Spleen (tissue), 7 donors: ENCODE data around the gene DTX1.

ENCODE experiments used
- POLR2AphosphoS5 ChIP-seq, 3 donors: sonication (generic); formaldehyde crosslinking; IDR thresholded peaks; one replicate each; pipeline ENCODE4 v1.5.1; 2017; ENCODE audit warnings: antibody characterized with exemption in 3 of 3
- TF ChIP-seq, protein P1 (sequence below), 11 experiments: fragments of 200-600 bp in 7 of 11; fragments of 450-650 bp in 4 of 11; sonication (generic) in 4 of 11; IDR thresholded peaks in 8 of 11; conservative IDR thresholded peaks in 3 of 11; 1 replicate in 7 of 11; 2 replicates in 4 of 11; pipeline versions ENCODE4 v1.4.0 to v1.8.0; 2016 to 2021; ENCODE audit warnings: antibody characterized with exemption in 11 of 11, inconsistent platforms in 4 of 11, mild to moderate bottlenecking in 1 of 11
- donor health status: DM: no; HTN: no; CAD: no; lungs with moderate emphysema.
- donor health status: DM: no; HTN: no; CAD: no.
- donor health status: DM: no; HTN: no; CAD: no.

DNA sequence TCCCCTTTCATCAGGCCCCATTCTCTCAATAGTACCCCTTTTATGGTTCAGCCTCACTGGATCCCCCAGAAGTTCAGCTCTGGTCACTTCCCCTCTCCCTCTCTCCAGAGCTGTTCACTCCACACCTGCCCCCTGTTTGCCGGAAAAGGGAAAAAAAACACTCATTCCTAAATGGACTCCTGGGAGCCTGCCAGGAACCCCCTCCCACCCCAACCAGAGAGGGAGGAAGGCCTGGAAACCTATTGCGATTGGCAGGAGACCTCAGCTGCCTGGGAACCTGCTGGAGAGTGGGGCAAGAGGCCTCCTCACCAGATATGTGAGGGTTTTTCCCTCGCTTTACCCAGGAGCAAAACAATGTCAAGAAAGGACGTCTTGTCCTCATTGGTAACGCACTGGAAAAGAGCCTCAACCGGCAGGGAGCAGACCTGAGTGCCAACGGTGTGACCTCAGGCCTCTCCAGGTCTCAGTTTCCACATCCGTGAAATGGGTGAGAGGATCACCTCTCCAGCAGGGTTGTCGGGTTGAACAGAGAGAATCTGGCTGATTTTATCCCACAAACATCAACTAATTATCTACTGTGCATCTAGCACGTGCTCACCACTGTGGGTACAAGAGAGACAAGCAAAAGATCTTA, 4.6 kb downstream of the DTX1 start:
- TF ChIP-seq, protein P1, sequence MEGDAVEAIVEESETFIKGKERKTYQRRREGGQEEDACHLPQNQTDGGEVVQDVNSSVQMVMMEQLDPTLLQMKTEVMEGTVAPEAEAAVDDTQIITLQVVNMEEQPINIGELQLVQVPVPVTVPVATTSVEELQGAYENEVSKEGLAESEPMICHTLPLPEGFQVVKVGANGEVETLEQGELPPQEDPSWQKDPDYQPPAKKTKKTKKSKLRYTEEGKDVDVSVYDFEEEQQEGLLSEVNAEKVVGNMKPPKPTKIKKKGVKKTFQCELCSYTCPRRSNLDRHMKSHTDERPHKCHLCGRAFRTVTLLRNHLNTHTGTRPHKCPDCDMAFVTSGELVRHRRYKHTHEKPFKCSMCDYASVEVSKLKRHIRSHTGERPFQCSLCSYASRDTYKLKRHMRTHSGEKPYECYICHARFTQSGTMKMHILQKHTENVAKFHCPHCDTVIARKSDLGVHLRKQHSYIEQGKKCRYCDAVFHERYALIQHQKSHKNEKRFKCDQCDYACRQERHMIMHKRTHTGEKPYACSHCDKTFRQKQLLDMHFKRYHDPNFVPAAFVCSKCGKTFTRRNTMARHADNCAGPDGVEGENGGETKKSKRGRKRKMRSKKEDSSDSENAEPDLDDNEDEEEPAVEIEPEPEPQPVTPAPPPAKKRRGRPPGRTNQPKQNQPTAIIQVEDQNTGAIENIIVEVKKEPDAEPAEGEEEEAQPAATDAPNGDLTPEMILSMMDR (IDR thresholded peaks at IDR 0.05 in 8 of 11, conservative IDR thresholded peaks at IDR 0.05 in 3 of 11), result no peak
- no peak for TF ChIP-seq POLR2AphosphoS5 (IDR thresholded peaks at IDR 0.05)
